ENCODE data around the gene CD93.

Gene CD93

DNA sequence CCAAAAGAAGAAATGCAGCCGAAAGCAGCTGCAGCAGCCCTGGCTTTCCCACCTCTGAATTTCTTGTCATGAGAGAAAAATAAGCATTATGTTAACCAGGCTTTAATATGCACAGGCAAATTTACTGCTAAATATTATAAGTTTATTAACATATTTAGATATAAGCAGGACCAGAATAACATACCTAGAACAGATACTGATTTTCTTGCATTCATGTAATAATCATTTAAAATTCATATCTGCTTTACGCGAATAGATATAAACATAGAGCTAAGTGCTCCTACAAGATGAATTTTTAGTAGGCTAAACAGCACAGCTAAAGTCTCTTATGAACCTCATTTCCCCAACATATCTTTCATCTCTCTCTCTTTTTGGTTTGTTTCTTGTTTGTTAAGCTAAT is 14.7 kb downstream of the CD93 start:
- in situ Hi-C loops (cut with HindIII; ENCODE audit: low pct_ligation_motif_present, low sequenced_read_pairs), result no loop called here
- Histone ChIP-seq H3K27me3 (replicated peaks) (no peaks in the 10 kb centered on the region), H3K36me3 (replicated peaks) (no peaks in the 10 kb centered on the region), H3K27ac (no peak overlapping the region), H3K4me3 (ENCODE audit: low read depth, low read length) (no peak overlapping the region)
- DNase-seq, result no peak
- TF ChIP-seq, protein P1, sequence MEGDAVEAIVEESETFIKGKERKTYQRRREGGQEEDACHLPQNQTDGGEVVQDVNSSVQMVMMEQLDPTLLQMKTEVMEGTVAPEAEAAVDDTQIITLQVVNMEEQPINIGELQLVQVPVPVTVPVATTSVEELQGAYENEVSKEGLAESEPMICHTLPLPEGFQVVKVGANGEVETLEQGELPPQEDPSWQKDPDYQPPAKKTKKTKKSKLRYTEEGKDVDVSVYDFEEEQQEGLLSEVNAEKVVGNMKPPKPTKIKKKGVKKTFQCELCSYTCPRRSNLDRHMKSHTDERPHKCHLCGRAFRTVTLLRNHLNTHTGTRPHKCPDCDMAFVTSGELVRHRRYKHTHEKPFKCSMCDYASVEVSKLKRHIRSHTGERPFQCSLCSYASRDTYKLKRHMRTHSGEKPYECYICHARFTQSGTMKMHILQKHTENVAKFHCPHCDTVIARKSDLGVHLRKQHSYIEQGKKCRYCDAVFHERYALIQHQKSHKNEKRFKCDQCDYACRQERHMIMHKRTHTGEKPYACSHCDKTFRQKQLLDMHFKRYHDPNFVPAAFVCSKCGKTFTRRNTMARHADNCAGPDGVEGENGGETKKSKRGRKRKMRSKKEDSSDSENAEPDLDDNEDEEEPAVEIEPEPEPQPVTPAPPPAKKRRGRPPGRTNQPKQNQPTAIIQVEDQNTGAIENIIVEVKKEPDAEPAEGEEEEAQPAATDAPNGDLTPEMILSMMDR (IDR thresholded peaks at IDR 0.05; ENCODE audit: low read depth, low read length, missing control alignments), result no peak

GRCh38 chr20:23069108-23069507 is 17.0 kb downstream of the CD93 start:
- no peaks in the 10 kb centered on the region for H3K36me3 ChIP-seq (replicated peaks)
- H3K27me3 ChIP-seq (replicated peaks), result no peaks in the 10 kb centered on the region
- TF ChIP-seq, protein P1 (IDR thresholded peaks at IDR 0.05; ENCODE audit: low read depth, low read length, missing control alignments), result no peak
- H3K4me3 ChIP-seq (ENCODE audit: low read depth, low read length), result no peak overlapping the region
- DNase-seq, result no peak
- in situ Hi-C loops (cut with HindIII; ENCODE audit: low pct_ligation_motif_present, low sequenced_read_pairs), result no loop called here
- no peak overlapping the region for H3K27ac ChIP-seq

GRCh38 chr20:23068283-23068682 is 17.8 kb downstream of the CD93 start:
- no peak overlapping the region for H3K4me3 ChIP-seq (ENCODE audit: low read depth, low read length)
- no peaks in the 10 kb centered on the region for H3K36me3 ChIP-seq (replicated peaks)
- TF ChIP-seq, protein P1 (IDR thresholded peaks at IDR 0.05; ENCODE audit: low read depth, low read length, missing control alignments), result no peak
- no peak overlapping the region for H3K27ac ChIP-seq
- no peak for DNase-seq
- in situ Hi-C loops (cut with HindIII; ENCODE audit: low pct_ligation_motif_present, low sequenced_read_pairs), result no loop called here
- no peaks in the 10 kb centered on the region for H3K27me3 ChIP-seq (replicated peaks)

DNA sequence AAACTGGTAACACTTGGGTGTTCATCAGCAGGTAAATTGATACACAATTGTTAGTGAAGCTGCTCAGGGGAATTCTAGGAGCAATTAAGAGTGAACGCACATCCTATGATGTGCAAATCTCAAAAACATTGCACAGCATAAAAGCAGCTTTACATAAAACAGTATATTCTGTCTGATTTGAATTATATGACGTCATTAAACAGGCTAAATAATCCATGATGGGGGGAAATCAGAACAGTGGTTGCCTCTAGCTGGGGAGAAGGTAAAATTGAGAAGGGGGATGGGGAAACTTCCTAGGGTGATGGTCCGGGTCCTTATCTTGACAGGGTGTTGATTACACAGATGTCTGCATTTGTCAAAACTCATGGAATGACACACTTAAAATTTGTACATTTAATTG is 19.4 kb downstream of the CD93 start:
- TF ChIP-seq, protein P1 (IDR thresholded peaks at IDR 0.05; ENCODE audit: low read depth, low read length, missing control alignments), result no peak
- in situ Hi-C loops (cut with HindIII; ENCODE audit: low pct_ligation_motif_present, low sequenced_read_pairs), result no loop called here
- DNase-seq, result no peak
- Histone ChIP-seq H3K4me3 (ENCODE audit: low read depth, low read length) (no peak overlapping the region), H3K36me3 (replicated peaks) (no peaks in the 10 kb centered on the region), H3K27me3 (replicated peaks) (no peaks in the 10 kb centered on the region), H3K27ac (no peak overlapping the region)

- Histone ChIP-seq H3K4me3 (ENCODE audit: low read depth, low read length) (no peak overlapping the region), H3K36me3 (replicated peaks) (no peaks in the 10 kb centered on the region), H3K27me3 (replicated peaks) (no peaks in the 10 kb centered on the region), H3K27ac (no peak overlapping the region)
- in situ Hi-C loops (cut with HindIII; ENCODE audit: low pct_ligation_motif_present, low sequenced_read_pairs), result no loop called here
- TF ChIP-seq, protein P1 (IDR thresholded peaks at IDR 0.05; ENCODE audit: low read depth, low read length, missing control alignments), result no peak
- DNase-seq, result no peak
Observed at GRCh38 chr20:23065266-23066201, 20.6 kb downstream of the CD93 start.

All from brain microvascular endothelial cell (primary cell).